Measurements from ENCODE around the gene SLC39A11. TPM values are rescaled to one million over a fixed set of nuclear protein-coding genes. Genes with fewer than 3 reads are reported as not detected.

SLC39A11 gene
- total and polyA plus RNA-seq, 8 donors: 13.6 to 49.0 (median 17.5) TPM

GRCh38 chr17:72717276-72717675, 375.2 kb downstream of the SLC39A11 start:
- H3K4me3 ChIP-seq: no peak overlapping the region
- no peaks in the 10 kb centered on the region for H3K27me3 ChIP-seq
- no peak for TF ChIP-seq CTCF (IDR thresholded peaks at IDR 0.05)
- no peak for DNase-seq
- intact Hi-C loops (cut with DNase I): no loop called here
- H3K27ac ChIP-seq: no peak overlapping the region
- peaks cover 0 to 13% of the 10 kb centered on the region in 2 donors for H3K4me1 ChIP-seq
- H3K36me3 ChIP-seq: no peaks in the 10 kb centered on the region
- no peak for ATAC-seq
- no peaks in the 10 kb centered on the region for H3K9me3 ChIP-seq

GRCh38 chr17:72715906-72716572, 376.4 kb downstream of the SLC39A11 start:
- Histone ChIP-seq H3K4me3 (no peak overlapping the region), H3K9me3 (no peaks in the 10 kb centered on the region), H3K27ac (no peak overlapping the region), H3K36me3 (no peaks in the 10 kb centered on the region), H3K4me1 (peaks cover 0 to 13% of the 10 kb centered on the region in 2 donors), H3K27me3 (no peaks in the 10 kb centered on the region)
- DNase-seq: no peak
- no peak for ATAC-seq
- no peak for TF ChIP-seq CTCF (IDR thresholded peaks at IDR 0.05)
- intact Hi-C loops (cut with DNase I): no loop called here

- no peak for TF ChIP-seq CTCF (IDR thresholded peaks at IDR 0.05)
- ATAC-seq: no peak
- no peaks in the 10 kb centered on the region for H3K36me3 ChIP-seq
- no peaks in the 10 kb centered on the region for H3K9me3 ChIP-seq
- H3K4me1 ChIP-seq: peaks cover 0 to 11% of the 10 kb centered on the region in 2 donors
- no peaks in the 10 kb centered on the region for H3K27me3 ChIP-seq
- peak overlapping the region in 1 of 2 donors; percentile 35 for H3K27ac ChIP-seq
- no peak for DNase-seq
- no peak overlapping the region for H3K4me3 ChIP-seq
- intact Hi-C loops (cut with DNase I): no loop called here
These were observed 378.0 kb downstream of the SLC39A11 start for GRCh38 chr17:72714357-72714966.

DNA sequence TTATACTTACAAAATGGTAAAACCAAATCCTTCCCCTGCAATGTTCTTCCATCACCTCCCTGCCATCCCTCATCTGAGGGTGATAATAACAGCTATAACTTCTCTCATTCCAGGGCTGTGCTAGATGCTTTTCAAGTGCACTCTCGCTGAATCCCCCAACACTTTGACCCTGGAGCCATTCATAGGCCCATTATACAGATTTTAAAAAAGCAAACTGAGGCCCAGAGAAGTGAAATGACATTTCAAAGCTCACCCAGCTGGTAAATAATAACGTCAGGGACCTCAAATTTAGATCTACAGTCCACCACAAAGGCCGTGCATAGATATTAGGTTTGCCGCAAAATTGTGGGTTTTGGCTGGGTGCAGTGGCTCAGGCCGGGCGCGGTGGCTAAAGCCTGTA, 378.8 kb downstream of the SLC39A11 start:
- Histone ChIP-seq H3K27me3 (no peaks in the 10 kb centered on the region), H3K9me3 (no peaks in the 10 kb centered on the region), H3K27ac (no peak overlapping the region), H3K4me1 (peaks cover 0 to 8% of the 10 kb centered on the region in 2 donors), H3K36me3 (no peaks in the 10 kb centered on the region), H3K4me3 (no peak overlapping the region)
- no peak for DNase-seq
- no peak for TF ChIP-seq CTCF (IDR thresholded peaks at IDR 0.05)
- intact Hi-C loops (cut with DNase I): no loop called here
- no peak for ATAC-seq

GRCh38 chr17:72711521-72712310, 380.8 kb downstream of the SLC39A11 start:
- intact Hi-C loops (cut with DNase I): no loop called here
- Histone ChIP-seq H3K9me3 (no peaks in the 10 kb centered on the region), H3K4me1 (peaks cover 0 to 8% of the 10 kb centered on the region in 2 donors), H3K36me3 (no peaks in the 10 kb centered on the region), H3K27ac (no peak overlapping the region), H3K4me3 (no peak overlapping the region), H3K27me3 (no peaks in the 10 kb centered on the region)
- no peak for DNase-seq
- ATAC-seq: no peak
- TF ChIP-seq CTCF (IDR thresholded peaks at IDR 0.05): no peak
